HCT116 (cell line): ENCODE data around the gene HORMAD2. TPM values are rescaled to one million over a fixed set of nuclear protein-coding genes. Genes with fewer than 3 reads are reported as not detected.
A peak's percentile ranks its signal among the peaks of the same experiment; 100 is the strongest.

Experiments
- ATAC-seq: fragments of 200-7000 bp; cut with Tn5 transposase; 2 replicates; pipeline ENCODE4 v1.9.1; 2020; ENCODE audit warnings: mild to moderate bottlenecking, moderate library complexity
- BruUV-seq: library from RNA; stranded (reverse); fragments of 400-500 nt; replicated peaks from 2 replicates; lab custom pipeline; 2021; lab: Mats Ljungman, UMichigan
- CTCF ChIA-PET: fragments of 300-600 bp; sonication (Branson Sonifier 250); formaldehyde crosslinking; loops from one replicate; lab custom pipeline; 2021; ENCODE audit warnings: antibody characterized with exemption; lab: Charles Lee
- POLR2A ChIA-PET: fragments of 300-600, 350-600 bp; sonication (Branson Sonifier 250); formaldehyde crosslinking; loops from one replicate; lab custom pipeline; 2021; ENCODE audit warnings: antibody characterized with exemption; lab: Charles Lee
- RAD21 ChIA-PET, 2 experiments: fragments of 300-600 bp; sonication (Branson Sonifier 250); formaldehyde crosslinking; loops; one replicate each; lab custom pipeline; 2023; ENCODE audit warnings: low total read pairs in 2 of 2; ENCODE audit not compliant: uncharacterized antibody in 2 of 2, unreplicated experiment in 2 of 2, low non-redundant PET in 1 of 2; lab: Charles Lee
- DNase-seq: peaks from one replicate; pipeline ENCODE4 v3.0.0-alpha.2; 2010; ENCODE audit warnings: low read depth, low spot score
- H2AFZ ChIP-seq: fragments of 200-600 bp; shearing (Covaris generic), sonication (generic); 2 replicates; pipeline ENCODE4 v1.6.1; 2017; ENCODE audit warnings: low read depth, mixed run types, mixed read lengths, antibody characterized with exemption, low read length; ENCODE audit not compliant: poor library complexity, severe bottlenecking
- H3K27ac ChIP-seq: 2 replicates; pipeline ENCODE4 v1.5.1; 2012; ENCODE audit warnings: low read depth, low read length
- H3K27me3 ChIP-seq: fragments of 200-600 bp; sonication (generic); 2 replicates; pipeline ENCODE4 v1.6.1; 2016; ENCODE audit warnings: mixed run types, low read length, mixed read lengths; ENCODE audit not compliant: insufficient read depth
- H3K36me3 ChIP-seq, 2 experiments: fragments of 200-500 bp in 1 of 2; fragments of 200-600 bp in 1 of 2; sonication (Bioruptor generic) in 1 of 2; sonication (generic) in 1 of 2; 2 replicates each; pipeline versions ENCODE4 v1.5.1 to v1.6.1; 2014 to 2016; ENCODE audit warnings: low read length in 2 of 2, inconsistent platforms in 1 of 2, mixed read lengths in 1 of 2, mixed run types in 1 of 2; ENCODE audit not compliant: insufficient read depth in 2 of 2, control insufficient read depth in 1 of 2
- H3K4me1 ChIP-seq, 2 experiments: fragments of 200-600 bp in 1 of 2; sonication (generic) in 1 of 2; 2 replicates each; pipeline versions ENCODE4 v1.5.1 to v1.6.1; 2012 to 2017; ENCODE audit warnings: low read length in 2 of 2, inconsistent platforms in 1 of 2, mild to moderate bottlenecking in 1 of 2, mixed read lengths in 1 of 2, mixed run types in 1 of 2, moderate library complexity in 1 of 2; ENCODE audit not compliant: insufficient read depth in 2 of 2, control insufficient read depth in 1 of 2
- H3K4me2 ChIP-seq: fragments of 200-600 bp; sonication (generic); 2 replicates; pipeline ENCODE4 v1.6.1; 2017; ENCODE audit warnings: mixed run types, low read length, mixed read lengths
- H3K4me3 ChIP-seq, 2 experiments: fragments of 200-600 bp in 1 of 2; sonication (generic) in 1 of 2; replicated peaks in 1 of 2; 2 replicates each; pipeline ENCODE4 v1.5.1; 2011 to 2016; ENCODE audit warnings: low read length in 2 of 2, control low read depth in 1 of 2, low read depth in 1 of 2, mild to moderate bottlenecking in 1 of 2, mixed read lengths in 1 of 2, mixed run types in 1 of 2
- H3K79me2 ChIP-seq: fragments of 200-600 bp; sonication (generic); 2 replicates; pipeline ENCODE4 v1.6.1; 2017; ENCODE audit warnings: mild to moderate bottlenecking, mixed run types, low read length, moderate library complexity, mixed read lengths; ENCODE audit not compliant: insufficient read depth
- H3K9ac ChIP-seq: fragments of 200-600 bp; sonication (generic); 2 replicates; pipeline ENCODE4 v1.6.1; 2016; ENCODE audit warnings: low read length, mixed read lengths
- H3K9me2 ChIP-seq: fragments of 200-600 bp; sonication (generic), shearing (Covaris generic); 2 replicates; pipeline ENCODE4 v1.6.1; 2017; ENCODE audit warnings: mixed run types, mild to moderate bottlenecking, moderate library complexity; ENCODE audit not compliant: insufficient read depth
- H3K9me3 ChIP-seq, 2 experiments: fragments of 200-500 bp in 1 of 2; fragments of 200-600 bp in 1 of 2; sonication (Bioruptor generic) in 1 of 2; sonication (generic) in 1 of 2; 2 replicates each; pipeline ENCODE4 v1.6.1; 2014 to 2017; ENCODE audit warnings: low read length in 2 of 2, mixed read lengths in 2 of 2, inconsistent platforms in 1 of 2, low read depth in 1 of 2, mild to moderate bottlenecking in 1 of 2, mixed run types in 1 of 2, moderate library complexity in 1 of 2; ENCODE audit not compliant: control insufficient read depth in 1 of 2, insufficient read depth in 1 of 2
- H4K20me1 ChIP-seq: fragments of 200-600 bp; sonication (generic), shearing (Covaris generic); 2 replicates; pipeline ENCODE4 v1.6.1; 2017; ENCODE audit warnings: mixed run types, mild to moderate bottlenecking, moderate library complexity; ENCODE audit not compliant: insufficient read depth
- CBX3 ChIP-seq: IDR thresholded peaks from 2 replicates; pipeline ENCODE4 v1.6.1; 2012; ENCODE audit warnings: low read depth
- CEBPB ChIP-seq: IDR thresholded peaks from 2 replicates; pipeline ENCODE4 v1.6.1; 2012; ENCODE audit warnings: low read depth
- EGR1 ChIP-seq: IDR thresholded peaks from 2 replicates; pipeline ENCODE4 v1.6.1; 2012; ENCODE audit warnings: low read depth
- EZH2 ChIP-seq: fragments of 200-600 bp; sonication (generic); IDR thresholded peaks from 2 replicates; pipeline ENCODE4 v1.6.1; 2017; ENCODE audit warnings: antibody characterized with exemption, mixed run types
- JUND ChIP-seq: IDR thresholded peaks from 2 replicates; pipeline ENCODE4 v1.6.1; 2012
- POLR2A ChIP-seq: IDR thresholded peaks from 2 replicates; pipeline ENCODE4 v1.7.0; 2011; ENCODE audit warnings: borderline replicate concordance; ENCODE audit not compliant: insufficient read depth, insufficient read length; ENCODE audit errors: extremely low read depth
- SIN3A ChIP-seq: IDR thresholded peaks from 2 replicates; pipeline ENCODE4 v1.6.1; 2012; ENCODE audit warnings: low read depth
- SRF ChIP-seq: IDR thresholded peaks from 2 replicates; pipeline ENCODE4 v1.6.1; 2012; ENCODE audit warnings: low read depth
- YY1 ChIP-seq: IDR thresholded peaks from 2 replicates; pipeline ENCODE4 v1.6.1; 2011; ENCODE audit warnings: low read length, low read depth, moderate library complexity, mild to moderate bottlenecking; ENCODE audit not compliant: insufficient replicate concordance; ENCODE audit errors: extremely low read depth
- ZFX ChIP-seq: fragments of 450-650 bp; IDR thresholded peaks from 2 replicates; pipeline ENCODE4 v1.6.1; 2017
- intact Hi-C: fragments of 100-400 bp; cut with micrococcal nuclease; formaldehyde crosslinking; loops from 2 replicates; pipeline ENCODE4 v1.10.0; 2022
- total RNA-seq: library from RNA; stranded (reverse); gene quantifications from one replicate; pipeline ENCODE4 v1.2.1, GENCODE V29; 2021; ENCODE audit not compliant: unreplicated experiment
- TF ChIP-seq, protein P1 (sequence below): IDR thresholded peaks from 2 replicates; pipeline ENCODE4 v1.6.1; 2012
- TF ChIP-seq, protein P2 (sequence below): IDR thresholded peaks from 2 replicates; pipeline ENCODE4 v1.6.1; 2011; ENCODE audit warnings: mild to moderate bottlenecking, low read length, moderate library complexity; ENCODE audit not compliant: insufficient replicate concordance; ENCODE audit errors: extremely low read depth
- TF ChIP-seq, protein P3 (sequence below): IDR thresholded peaks from 2 replicates; pipeline ENCODE4 v1.6.1; 2012; ENCODE audit warnings: low read depth

HORMAD2 gene
- total RNA-seq, 1 experiment from 2014 or later: not detected

DNA sequence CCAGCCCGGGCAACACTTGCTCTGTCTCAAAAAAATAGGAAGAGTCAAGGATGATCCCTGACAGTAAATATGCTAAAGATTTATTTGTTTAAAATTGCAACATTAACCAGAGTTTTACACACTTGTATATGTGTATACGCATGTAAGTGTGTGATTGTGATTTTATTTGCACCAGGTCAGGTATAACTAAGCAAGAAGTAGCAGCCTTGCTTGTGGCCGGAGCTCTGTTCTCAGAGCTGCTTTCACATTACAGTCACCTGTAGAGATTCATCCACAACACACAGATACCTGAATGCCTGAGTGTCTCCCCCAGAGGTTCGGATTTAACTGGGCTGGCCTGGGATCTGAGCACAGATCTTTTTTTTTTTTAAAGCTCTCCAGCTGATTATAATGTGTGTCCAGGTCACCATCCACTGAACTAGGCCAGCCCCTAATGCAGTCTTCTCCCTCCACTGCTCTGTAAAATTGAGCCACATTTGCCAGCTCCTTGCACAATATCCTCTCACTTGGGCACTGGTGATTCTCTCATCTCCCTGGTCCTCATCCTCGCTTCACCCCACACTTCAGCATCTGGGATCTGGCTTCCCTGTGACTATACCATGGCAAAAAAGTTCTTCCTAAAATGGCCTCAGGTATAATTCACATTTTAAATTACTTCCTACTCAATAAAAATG, 118.0 kb downstream of the HORMAD2 start:
- Histone ChIP-seq H3K4me2 (no peak overlapping the region), H3K4me1 (peaks cover 25 to 73% of the 10 kb centered on the region in 2 experiments), H3K36me3 (peaks cover 0 to 7% of the 10 kb centered on the region in 2 experiments; a peak in 1 of 4 replicates), H4K20me1 (no peaks in the 10 kb centered on the region), H3K9me3 (peaks cover 0 to 9% of the 10 kb centered on the region in 2 experiments; a peak in 1 of 4 replicates), H3K9me2 (no peaks in the 10 kb centered on the region), H3K27me3 (no peaks in the 10 kb centered on the region), H3K4me3 (no peak overlapping the region), H3K9ac (peak overlapping the region; percentile 13; the same call in 1 of the 2 replicates), H2AFZ (no peak overlapping the region), H3K27ac (no peak overlapping the region), H3K79me2 (no peaks in the 10 kb centered on the region)
- intact Hi-C loops: loop anchor here (5.0 kb wide), 1 partner anchor 54 kb away; no protein-coding TSS in a partner anchor
- CTCF ChIA-PET: no interaction called here
- BruUV-seq: no TSS peak
- no peak for DNase-seq
- POLR2A ChIA-PET: interaction anchor here (0.8 to 4.6 kb wide), 5 partner anchors 7 to 41 kb away, joined by 3 to 43 read pairs (median 6); no protein-coding TSS in a partner anchor
- RAD21 ChIA-PET: no interaction called here
- no peak for TF ChIP-seq CEBPB
- TF ChIP-seq, protein P1, sequence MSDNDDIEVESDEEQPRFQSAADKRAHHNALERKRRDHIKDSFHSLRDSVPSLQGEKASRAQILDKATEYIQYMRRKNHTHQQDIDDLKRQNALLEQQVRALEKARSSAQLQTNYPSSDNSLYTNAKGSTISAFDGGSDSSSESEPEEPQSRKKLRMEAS: no peak
- TF ChIP-seq, protein P2, sequence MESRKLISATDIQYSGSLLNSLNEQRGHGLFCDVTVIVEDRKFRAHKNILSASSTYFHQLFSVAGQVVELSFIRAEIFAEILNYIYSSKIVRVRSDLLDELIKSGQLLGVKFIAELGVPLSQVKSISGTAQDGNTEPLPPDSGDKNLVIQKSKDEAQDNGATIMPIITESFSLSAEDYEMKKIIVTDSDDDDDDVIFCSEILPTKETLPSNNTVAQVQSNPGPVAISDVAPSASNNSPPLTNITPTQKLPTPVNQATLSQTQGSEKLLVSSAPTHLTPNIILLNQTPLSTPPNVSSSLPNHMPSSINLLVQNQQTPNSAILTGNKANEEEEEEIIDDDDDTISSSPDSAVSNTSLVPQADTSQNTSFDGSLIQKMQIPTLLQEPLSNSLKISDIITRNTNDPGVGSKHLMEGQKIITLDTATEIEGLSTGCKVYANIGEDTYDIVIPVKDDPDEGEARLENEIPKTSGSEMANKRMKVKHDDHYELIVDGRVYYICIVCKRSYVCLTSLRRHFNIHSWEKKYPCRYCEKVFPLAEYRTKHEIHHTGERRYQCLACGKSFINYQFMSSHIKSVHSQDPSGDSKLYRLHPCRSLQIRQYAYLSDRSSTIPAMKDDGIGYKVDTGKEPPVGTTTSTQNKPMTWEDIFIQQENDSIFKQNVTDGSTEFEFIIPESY: no peak
- no peak for TF ChIP-seq ZFX
- TF ChIP-seq CBX3: no peak
- no peak for TF ChIP-seq EZH2
- TF ChIP-seq JUND: no peak
- no peak for TF ChIP-seq EGR1
- TF ChIP-seq SIN3A: no peak
- TF ChIP-seq, protein P3, sequence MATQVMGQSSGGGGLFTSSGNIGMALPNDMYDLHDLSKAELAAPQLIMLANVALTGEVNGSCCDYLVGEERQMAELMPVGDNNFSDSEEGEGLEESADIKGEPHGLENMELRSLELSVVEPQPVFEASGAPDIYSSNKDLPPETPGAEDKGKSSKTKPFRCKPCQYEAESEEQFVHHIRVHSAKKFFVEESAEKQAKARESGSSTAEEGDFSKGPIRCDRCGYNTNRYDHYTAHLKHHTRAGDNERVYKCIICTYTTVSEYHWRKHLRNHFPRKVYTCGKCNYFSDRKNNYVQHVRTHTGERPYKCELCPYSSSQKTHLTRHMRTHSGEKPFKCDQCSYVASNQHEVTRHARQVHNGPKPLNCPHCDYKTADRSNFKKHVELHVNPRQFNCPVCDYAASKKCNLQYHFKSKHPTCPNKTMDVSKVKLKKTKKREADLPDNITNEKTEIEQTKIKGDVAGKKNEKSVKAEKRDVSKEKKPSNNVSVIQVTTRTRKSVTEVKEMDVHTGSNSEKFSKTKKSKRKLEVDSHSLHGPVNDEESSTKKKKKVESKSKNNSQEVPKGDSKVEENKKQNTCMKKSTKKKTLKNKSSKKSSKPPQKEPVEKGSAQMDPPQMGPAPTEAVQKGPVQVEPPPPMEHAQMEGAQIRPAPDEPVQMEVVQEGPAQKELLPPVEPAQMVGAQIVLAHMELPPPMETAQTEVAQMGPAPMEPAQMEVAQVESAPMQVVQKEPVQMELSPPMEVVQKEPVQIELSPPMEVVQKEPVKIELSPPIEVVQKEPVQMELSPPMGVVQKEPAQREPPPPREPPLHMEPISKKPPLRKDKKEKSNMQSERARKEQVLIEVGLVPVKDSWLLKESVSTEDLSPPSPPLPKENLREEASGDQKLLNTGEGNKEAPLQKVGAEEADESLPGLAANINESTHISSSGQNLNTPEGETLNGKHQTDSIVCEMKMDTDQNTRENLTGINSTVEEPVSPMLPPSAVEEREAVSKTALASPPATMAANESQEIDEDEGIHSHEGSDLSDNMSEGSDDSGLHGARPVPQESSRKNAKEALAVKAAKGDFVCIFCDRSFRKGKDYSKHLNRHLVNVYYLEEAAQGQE: no peak
- no peak for TF ChIP-seq YY1
- TF ChIP-seq SRF: no peak
- no peak for TF ChIP-seq POLR2A
- no peak for ATAC-seq
